AG10803 (cell line): ENCODE data around the gene NCOA5.

Experiments used
- DNase-seq: peaks from one replicate; pipeline ENCODE4 v3.0.0; 2010; ENCODE audit warnings: low read depth
- H3K4me3 ChIP-seq: 2 replicates; pipeline ENCODE4 v1.5.1; 2011; ENCODE audit warnings: mild to moderate bottlenecking, low read length, control low read depth
- CTCF ChIP-seq: conservative IDR thresholded peaks from 2 replicates; pipeline ENCODE4 v1.5.1; 2011; ENCODE audit warnings: mild to moderate bottlenecking, low read length, control low read depth, inconsistent platforms

The NCOA5 gene

GRCh38 chr20:46036370-46036769, 53.4 kb downstream of the NCOA5 start:
- TF ChIP-seq CTCF = no peak
- DNase-seq = no peak
- H3K4me3 ChIP-seq = no peak overlapping the region

- no peak overlapping the region for H3K4me3 ChIP-seq
- TF ChIP-seq CTCF = no peak
- DNase-seq = no peak
Measured at GRCh38 chr20:46035713-46036112, 54.0 kb downstream of the NCOA5 start.

GRCh38 chr20:46035253-46035652, 54.5 kb downstream of the NCOA5 start:
- no peak overlapping the region for H3K4me3 ChIP-seq
- no peak for TF ChIP-seq CTCF
- DNase-seq = no peak

- no peak overlapping the region for H3K4me3 ChIP-seq
- TF ChIP-seq CTCF = no peak
- no peak for DNase-seq
Measured at GRCh38 chr20:46034039-46034438, 55.7 kb downstream of the NCOA5 start.

- no peak for DNase-seq
- TF ChIP-seq CTCF = no peak
- H3K4me3 ChIP-seq = no peak overlapping the region
Measured at GRCh38 chr20:46031701-46032254, 58.0 kb downstream of the NCOA5 start.

GRCh38 chr20:46031014-46031569, 58.7 kb downstream of the NCOA5 start:
- no peak for DNase-seq
- no peak overlapping the region for H3K4me3 ChIP-seq
- TF ChIP-seq CTCF = no peak

- no peak for DNase-seq
- no peak for TF ChIP-seq CTCF
- no peak overlapping the region for H3K4me3 ChIP-seq
Measured at GRCh38 chr20:46030284-46031013, 59.3 kb downstream of the NCOA5 start.
